HepG2 (cell line): ENCODE data around the gene SMARCC1. TPM values are rescaled to one million over a fixed set of nuclear protein-coding genes. Genes with fewer than 3 reads are reported as not detected.

Experiments
- ADNP ChIP-seq: sonication (generic); formaldehyde crosslinking; IDR thresholded peaks from 2 replicates; pipeline ENCODE4 v1.4.0; 2020; ENCODE audit warnings: missing genetic modification reagents
- ARID4A ChIP-seq: sonication (generic); formaldehyde crosslinking; IDR thresholded peaks from 2 replicates; pipeline ENCODE4 v1.5.0; 2020; ENCODE audit warnings: mild to moderate bottlenecking, missing genetic modification reagents, borderline replicate concordance
- DDIT3 ChIP-seq: sonication (generic); formaldehyde crosslinking; IDR thresholded peaks from 2 replicates; pipeline ENCODE4 v1.4.0; 2020; ENCODE audit warnings: mild to moderate bottlenecking, missing genetic modification reagents
- EED ChIP-seq: sonication (generic); formaldehyde crosslinking; IDR thresholded peaks from 2 replicates; pipeline ENCODE4 v1.5.0; 2020; ENCODE audit warnings: mild to moderate bottlenecking, missing genetic modification reagents
- ETV5 ChIP-seq: IDR thresholded peaks from 2 replicates; pipeline ENCODE4 v1.6.1; 2018; ENCODE audit warnings: missing biosample characterization, missing genetic modification reagents, inconsistent platforms, borderline replicate concordance
- FOXK2 ChIP-seq: fragments of 450-650 bp; IDR thresholded peaks from 2 replicates; pipeline ENCODE4 v1.6.1; 2016
- MAF1 ChIP-seq: sonication (generic); formaldehyde crosslinking; IDR thresholded peaks from 2 replicates; pipeline ENCODE4 v1.5.0; 2020; ENCODE audit warnings: missing genetic modification reagents, borderline replicate concordance
- PRDM4 ChIP-seq: sonication (generic); formaldehyde crosslinking; IDR thresholded peaks from 2 replicates; pipeline ENCODE4 v1.9.0; 2021; ENCODE audit warnings: missing genetic modification reagents, borderline replicate concordance
- SCMH1 ChIP-seq: sonication (generic); formaldehyde crosslinking; IDR thresholded peaks from 2 replicates; pipeline ENCODE4 v1.9.0; 2021; ENCODE audit warnings: missing genetic modification reagents, mild to moderate bottlenecking, borderline replicate concordance
- SETDB1 ChIP-seq: sonication (generic); formaldehyde crosslinking; IDR thresholded peaks from 2 replicates; pipeline ENCODE4 v1.5.1; 2020; ENCODE audit warnings: missing genetic modification reagents, mild to moderate bottlenecking, borderline replicate concordance
- TBX3 ChIP-seq: fragments of 450-650 bp; IDR thresholded peaks from 2 replicates; pipeline ENCODE4 v1.6.1; 2017; ENCODE audit warnings: antibody characterized with exemption, mild to moderate bottlenecking, inconsistent platforms, borderline replicate concordance
- ZIK1 ChIP-seq: sonication (generic); formaldehyde crosslinking; IDR thresholded peaks from 2 replicates; pipeline ENCODE4 v1.5.0; 2020; ENCODE audit warnings: mild to moderate bottlenecking, low read depth, missing genetic modification reagents, borderline replicate concordance
- ZNF24 ChIP-seq: fragments of 450-650 bp; IDR thresholded peaks from 2 replicates; pipeline ENCODE4 v1.6.1; 2017; ENCODE audit warnings: antibody characterized with exemption, mild to moderate bottlenecking
- ZNF292 ChIP-seq: sonication (generic); formaldehyde crosslinking; IDR thresholded peaks from 2 replicates; pipeline ENCODE4 v1.8.1; 2022; ENCODE audit warnings: mild to moderate bottlenecking, low read depth, missing genetic modification reagents, borderline replicate concordance
- ZNF33B ChIP-seq: sonication (generic); formaldehyde crosslinking; IDR thresholded peaks from 2 replicates; pipeline ENCODE4 v1.5.1; 2020; ENCODE audit warnings: mild to moderate bottlenecking, missing genetic modification reagents
- polyA plus RNA-seq, 8 experiments: library from polyadenylated mRNA; depleted of rRNA in 3 of 8; stranded (reverse) in 7 of 8; unstranded in 1 of 8; fragments of >200 nt; fragmentation: Illumina TruSeq in 4 of 8; extraction: Trizol in 4 of 8; gene quantifications; 2 replicates each; pipeline versions ENCODE4 v1.2.1 to v1.2.3, GENCODE V29; 2011 to 2016; ENCODE audit warnings: low read depth in 4 of 8, missing spikeins in 1 of 8, mixed read lengths in 1 of 8; ENCODE audit not compliant: insufficient read depth in 1 of 8
- total RNA-seq, 5 experiments: library from RNA; depleted of rRNA; stranded (reverse); fragments of >200 nt; fragmentation: Illumina TruSeq; extraction: Trizol; gene quantifications; 2 replicates each; pipeline ENCODE4 v1.2.3, GENCODE V29; 2016; ENCODE audit warnings: low read depth in 1 of 5
- TF ChIP-seq, protein P1 (sequence below): sonication (generic); formaldehyde crosslinking; IDR thresholded peaks from 2 replicates; pipeline ENCODE4 v1.4.0; 2020; ENCODE audit warnings: low read depth, mild to moderate bottlenecking, missing genetic modification reagents
- TF ChIP-seq, protein P2 (sequence below): IDR thresholded peaks from 2 replicates; pipeline ENCODE4 v1.6.1; 2018; ENCODE audit warnings: missing genetic modification reagents, mild to moderate bottlenecking, missing compliant biosample characterization
- TF ChIP-seq, protein P3 (sequence below): sonication (generic); formaldehyde crosslinking; IDR thresholded peaks from 2 replicates; pipeline ENCODE4 v1.4.0; 2020; ENCODE audit warnings: mild to moderate bottlenecking, missing genetic modification reagents

SMARCC1 gene
- total and polyA plus RNA-seq, 2 of the 13 experiments (the other 11 are each of a cell fraction or from before 2014, with no cell fraction given) = 47.9 to 58.4 TPM

- TF ChIP-seq PRDM4 (no peak), ZNF292 (CRISPR knock-in tag) (no peak), ZIK1 (no peak), ZNF24 (no peak), ETV5 (no peak), SETDB1 (no peak), ARID4A (CRISPR knock-in tag) (peak; percentile 39; the same call in 1 of the 2 replicates), TBX3 (no peak), MAF1 (CRISPR knock-in tag) (no peak), EED (CRISPR knock-in tag) (no peak), FOXK2 (no peak), DDIT3 (CRISPR knock-in tag) (no peak), ADNP (no peak), ZNF33B (CRISPR knock-in tag) (0 out of 2 replicates have a peak, but pooled peaks have one; percentile 32), SCMH1 (no peak)
- TF ChIP-seq, protein P1, sequence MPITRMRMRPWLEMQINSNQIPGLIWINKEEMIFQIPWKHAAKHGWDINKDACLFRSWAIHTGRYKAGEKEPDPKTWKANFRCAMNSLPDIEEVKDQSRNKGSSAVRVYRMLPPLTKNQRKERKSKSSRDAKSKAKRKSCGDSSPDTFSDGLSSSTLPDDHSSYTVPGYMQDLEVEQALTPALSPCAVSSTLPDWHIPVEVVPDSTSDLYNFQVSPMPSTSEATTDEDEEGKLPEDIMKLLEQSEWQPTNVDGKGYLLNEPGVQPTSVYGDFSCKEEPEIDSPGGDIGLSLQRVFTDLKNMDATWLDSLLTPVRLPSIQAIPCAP (CRISPR knock-in tag) = no peak
- TF ChIP-seq, protein P2, sequence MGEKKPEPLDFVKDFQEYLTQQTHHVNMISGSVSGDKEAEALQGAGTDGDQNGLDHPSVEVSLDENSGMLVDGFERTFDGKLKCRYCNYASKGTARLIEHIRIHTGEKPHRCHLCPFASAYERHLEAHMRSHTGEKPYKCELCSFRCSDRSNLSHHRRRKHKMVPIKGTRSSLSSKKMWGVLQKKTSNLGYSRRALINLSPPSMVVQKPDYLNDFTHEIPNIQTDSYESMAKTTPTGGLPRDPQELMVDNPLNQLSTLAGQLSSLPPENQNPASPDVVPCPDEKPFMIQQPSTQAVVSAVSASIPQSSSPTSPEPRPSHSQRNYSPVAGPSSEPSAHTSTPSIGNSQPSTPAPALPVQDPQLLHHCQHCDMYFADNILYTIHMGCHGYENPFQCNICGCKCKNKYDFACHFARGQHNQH (CRISPR knock-in tag) = no peak
- TF ChIP-seq, protein P3, sequence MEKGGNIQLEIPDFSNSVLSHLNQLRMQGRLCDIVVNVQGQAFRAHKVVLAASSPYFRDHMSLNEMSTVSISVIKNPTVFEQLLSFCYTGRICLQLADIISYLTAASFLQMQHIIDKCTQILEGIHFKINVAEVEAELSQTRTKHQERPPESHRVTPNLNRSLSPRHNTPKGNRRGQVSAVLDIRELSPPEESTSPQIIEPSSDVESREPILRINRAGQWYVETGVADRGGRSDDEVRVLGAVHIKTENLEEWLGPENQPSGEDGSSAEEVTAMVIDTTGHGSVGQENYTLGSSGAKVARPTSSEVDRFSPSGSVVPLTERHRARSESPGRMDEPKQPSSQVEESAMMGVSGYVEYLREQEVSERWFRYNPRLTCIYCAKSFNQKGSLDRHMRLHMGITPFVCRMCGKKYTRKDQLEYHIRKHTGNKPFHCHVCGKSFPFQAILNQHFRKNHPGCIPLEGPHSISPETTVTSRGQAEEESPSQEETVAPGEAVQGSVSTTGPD (CRISPR knock-in tag) = no peak
Observed at GRCh38 chr3:47577583-47578118, 204.0 kb downstream of the SMARCC1 start (continued).
